ENCODE data around the gene PLPP1.
"Not testable (repeated sequence)": the region's sequence is repeated elsewhere in the genome, so short reads cannot be mapped to it uniquely, and the experiment has no call there.

The PLPP1 gene

DNA sequence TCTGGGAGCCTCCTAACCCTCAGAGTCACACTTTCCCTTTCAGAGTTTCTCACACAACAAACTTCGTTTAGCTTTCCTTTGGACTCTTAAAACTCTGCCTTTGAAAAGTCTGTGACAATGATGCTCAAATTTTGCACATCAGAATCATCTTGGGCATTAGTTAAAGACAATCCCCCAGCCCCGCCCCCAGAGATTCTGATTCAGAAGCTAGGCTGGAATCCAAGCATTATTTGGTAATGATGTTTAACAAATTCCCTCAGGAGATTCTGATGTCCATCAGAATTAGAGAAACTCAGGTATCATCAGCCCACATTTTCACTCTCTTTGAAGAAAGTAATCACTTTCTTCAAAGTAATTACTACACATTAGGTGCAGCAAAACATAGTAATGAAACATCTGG, 9.6 kb upstream of the PLPP1 start:
- no peak for DNase-seq

DNA sequence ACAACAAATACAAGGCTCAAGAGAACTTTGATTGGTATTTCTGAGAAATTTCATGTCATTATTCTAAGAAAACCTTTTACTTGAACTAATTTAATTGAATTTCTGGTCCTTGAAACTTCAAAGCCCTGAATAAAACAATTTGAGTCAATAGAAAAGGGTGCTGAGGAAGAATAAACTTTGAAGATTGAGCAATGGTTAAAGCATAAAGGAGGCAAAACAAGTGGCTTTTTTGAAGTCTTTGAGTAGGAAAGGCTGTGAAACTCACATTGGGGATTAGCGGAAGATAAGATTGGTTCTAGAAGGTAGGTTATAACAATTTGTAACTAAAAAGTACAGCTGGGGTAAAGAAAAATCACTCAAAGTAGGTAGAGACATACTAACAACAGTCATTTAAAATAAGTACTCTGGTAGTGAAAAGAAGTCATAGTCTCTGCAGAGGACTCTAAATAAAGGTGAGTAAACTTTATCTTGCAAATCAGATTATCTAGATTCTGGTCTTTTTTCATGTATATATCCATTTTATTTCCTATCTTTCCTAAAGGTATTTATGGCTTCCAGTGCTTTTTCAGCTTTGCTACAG, 6.4 kb upstream of the PLPP1 start:
- DNase-seq, result no peak

DNA sequence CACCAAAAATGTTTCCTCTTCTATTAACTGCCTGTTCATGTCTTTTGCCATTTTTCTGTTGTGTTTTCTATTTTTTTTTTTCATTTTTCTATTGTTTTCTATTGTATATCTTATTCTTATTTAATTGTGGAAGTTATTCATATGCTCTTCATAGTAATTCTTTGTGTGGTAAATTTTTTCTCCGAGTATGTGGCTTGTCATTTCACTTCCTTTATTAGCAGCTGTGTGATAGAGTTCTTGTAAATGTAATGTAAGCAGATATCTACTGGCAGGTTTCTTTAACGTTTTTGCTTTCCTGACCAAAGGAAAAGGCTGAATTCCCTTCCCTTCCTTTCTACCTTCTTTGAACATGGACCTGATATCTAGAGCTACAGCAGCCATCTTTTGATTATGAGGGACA, 5.8 kb upstream of the PLPP1 start:
- no peak for DNase-seq

GRCh38 chr5:55540024-55540423, 5.3 kb upstream of the PLPP1 start:
- no peak for DNase-seq

DNA sequence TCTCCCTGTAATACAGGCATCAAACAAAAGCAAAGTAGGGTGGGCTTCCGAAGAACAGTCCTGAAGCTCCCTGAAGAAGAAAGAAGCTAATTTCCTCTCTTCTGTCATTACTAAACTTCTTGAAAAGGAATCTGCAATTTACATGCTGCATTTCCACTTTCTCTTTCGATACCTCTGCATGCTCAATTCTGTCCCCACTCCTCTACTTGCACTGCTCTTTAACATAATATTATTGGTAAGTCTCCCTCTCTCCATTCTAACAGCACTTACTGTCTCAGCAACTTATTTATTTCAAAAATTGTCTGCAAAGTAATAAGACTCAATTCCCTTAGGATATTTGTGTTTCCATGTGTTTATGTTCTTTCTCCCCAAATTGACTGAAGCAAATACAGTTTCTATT, 3.9 kb upstream of the PLPP1 start:
- DNase-seq, result no peak

DNA sequence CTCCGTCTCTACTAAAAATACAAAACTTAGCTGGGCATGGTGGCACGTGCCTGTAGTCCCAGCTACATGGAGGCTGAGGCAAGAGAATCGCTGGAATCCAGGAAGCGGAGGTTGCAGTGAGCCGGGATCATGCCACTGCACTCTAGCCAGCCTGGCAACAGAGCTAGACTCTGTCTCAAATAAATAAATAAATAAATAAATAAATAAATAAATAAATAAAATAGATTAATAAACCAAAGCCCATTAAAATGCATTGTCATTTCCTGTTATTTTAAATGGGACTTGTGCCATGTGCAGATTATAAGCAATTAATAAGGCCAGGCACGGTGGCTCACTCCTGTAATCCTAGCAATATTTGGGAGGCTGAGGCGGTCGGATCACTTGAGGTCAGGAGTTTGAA, 2.6 kb upstream of the PLPP1 start:
- not testable (repeated sequence) for DNase-seq

DNA sequence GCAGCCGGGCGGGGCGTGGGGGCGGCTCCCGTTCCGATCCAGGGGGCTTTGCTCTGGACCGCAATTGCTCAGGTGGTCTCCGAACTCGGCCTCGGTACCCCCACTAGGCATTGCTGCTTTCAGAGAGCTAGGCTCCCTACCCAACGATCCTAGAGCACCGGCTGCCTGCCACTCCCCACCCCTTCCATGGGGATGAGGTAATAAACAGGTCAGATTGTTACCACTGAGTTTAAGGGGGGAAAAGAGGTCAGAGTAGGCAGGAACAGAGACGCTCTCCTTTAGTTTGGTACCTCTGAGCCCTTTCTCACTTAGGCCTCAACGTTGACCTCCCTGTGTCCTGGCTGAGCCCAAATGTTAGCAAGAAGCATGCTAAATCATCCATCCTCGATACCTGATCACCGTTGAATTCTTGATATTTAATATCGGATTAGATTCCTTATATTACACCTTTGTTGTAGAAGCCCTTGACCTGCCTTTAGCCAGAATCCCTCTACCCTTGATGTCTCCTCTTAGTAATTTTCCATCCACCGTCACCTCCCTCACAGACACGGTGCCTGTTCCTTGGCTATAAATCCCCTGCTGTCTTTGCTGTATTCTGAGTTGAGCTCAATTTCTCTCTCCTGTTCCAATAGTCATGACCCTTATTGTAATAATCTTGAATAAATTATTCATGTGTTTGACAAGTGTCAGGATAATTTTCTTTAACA, 588 bp upstream of the PLPP1 start:
- no peak for DNase-seq

GRCh38 chr5:55533521-55534435, 986 bp downstream of the PLPP1 start:
- DNase-seq, result no peak

- DNase-seq, result no peak
These were observed 4.1 kb downstream of the PLPP1 start for GRCh38 chr5:55530669-55531068.

- no peak for DNase-seq
These were observed 9.9 kb downstream of the PLPP1 start for GRCh38 chr5:55524816-55525215.

DNA sequence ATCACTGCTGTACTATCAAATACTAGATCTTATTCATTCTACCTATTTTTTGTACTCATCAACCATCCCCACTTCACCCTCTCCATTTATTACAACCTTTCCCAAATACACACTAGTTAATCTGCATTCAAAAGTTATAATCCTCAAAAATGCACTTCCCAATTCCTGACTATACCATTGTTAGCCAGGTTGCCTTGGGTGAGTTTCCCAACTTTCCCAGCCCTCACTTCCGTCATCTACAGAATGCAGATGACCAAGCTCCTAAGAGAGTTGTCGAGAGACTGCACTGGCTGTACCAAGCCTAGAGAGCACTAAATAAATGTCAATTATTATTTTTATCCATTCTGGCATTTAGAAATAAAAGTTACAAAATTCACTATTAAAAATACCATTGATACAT, 11.5 kb downstream of the PLPP1 start:
- DNase-seq, result no peak

GRCh38 chr5:55521881-55522280, 12.9 kb downstream of the PLPP1 start:
- no peak for DNase-seq

DNA sequence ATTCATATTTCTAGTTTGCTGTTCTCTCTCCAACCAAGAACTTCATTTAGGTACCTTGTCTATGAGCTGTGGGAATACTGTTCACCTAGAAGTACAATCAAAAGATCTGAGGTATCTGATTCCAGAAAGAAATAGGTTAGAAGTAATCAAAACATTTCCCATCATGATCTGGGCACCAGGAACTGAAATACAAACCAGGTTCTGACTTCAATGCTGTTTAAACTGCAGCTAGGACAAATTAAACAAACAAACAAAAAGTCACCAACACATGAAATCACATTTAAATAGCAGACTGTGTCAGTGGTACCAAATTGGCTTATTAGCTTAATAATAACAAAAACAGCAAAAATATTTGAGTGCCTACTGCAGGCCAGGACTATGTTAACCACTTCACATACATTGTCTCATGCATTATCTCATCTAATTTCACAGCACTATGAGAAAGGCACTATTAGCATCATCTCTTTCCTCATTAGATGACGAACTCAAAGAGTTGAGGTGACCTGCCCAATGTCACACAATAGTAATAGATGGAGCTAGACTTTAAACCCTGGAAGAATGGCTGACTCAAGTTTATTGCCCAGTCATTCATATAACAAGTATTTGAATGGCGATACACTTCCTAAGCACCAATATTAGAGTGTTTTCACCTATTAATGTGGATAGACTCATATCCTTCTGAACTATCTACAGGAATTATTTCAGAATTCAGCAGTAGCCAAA, 14.5 kb downstream of the PLPP1 start:
- DNase-seq, result no peak

DNA sequence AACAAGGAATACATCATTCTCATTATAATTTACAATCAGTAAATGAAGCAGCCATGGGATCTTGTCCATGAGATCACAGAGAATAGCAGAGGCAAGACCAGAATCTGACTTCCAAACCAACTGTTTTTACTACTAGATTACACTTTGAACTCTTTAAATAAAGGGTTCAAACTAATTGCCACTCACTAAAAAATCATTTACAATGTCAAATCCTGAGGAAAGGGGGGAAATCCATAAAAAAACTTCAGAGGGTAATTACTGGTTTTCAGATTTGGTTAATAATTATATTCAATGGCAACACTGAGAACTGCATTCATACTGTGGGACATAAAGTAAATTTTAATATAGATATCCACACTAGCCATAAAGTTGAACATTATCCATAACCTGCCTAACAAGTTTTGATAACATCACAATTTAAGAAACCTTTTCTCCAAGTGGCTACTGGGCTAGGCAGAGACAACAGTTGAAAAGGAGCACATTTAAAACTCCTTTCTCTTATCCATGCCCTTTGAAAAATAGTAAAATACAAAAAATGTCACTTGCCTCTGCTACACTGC, 15.9 kb downstream of the PLPP1 start:
- no peak for DNase-seq

- no peak for DNase-seq
These were observed 17.0 kb downstream of the PLPP1 start for GRCh38 chr5:55517804-55518203.

GRCh38 chr5:55511010-55511409, 23.8 kb downstream of the PLPP1 start:
- no peak for DNase-seq

DNA sequence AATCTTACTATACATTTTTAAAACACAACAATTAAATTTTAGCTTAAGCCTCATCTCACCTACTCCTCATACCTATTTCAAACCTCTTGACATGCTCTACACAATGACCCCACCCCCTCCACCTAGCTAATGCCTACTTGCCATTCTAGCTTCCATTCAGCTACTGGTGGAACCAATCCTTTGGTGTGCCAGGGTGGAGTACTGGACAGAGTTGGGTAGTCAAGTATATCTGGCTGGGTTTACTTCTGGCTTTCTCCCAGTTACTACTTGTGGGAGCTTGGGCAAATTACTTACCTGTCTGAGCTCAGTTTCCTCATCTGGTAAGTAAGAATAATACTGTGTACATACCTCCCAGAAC, 24.3 kb downstream of the PLPP1 start:
- no peak for DNase-seq

DNA sequence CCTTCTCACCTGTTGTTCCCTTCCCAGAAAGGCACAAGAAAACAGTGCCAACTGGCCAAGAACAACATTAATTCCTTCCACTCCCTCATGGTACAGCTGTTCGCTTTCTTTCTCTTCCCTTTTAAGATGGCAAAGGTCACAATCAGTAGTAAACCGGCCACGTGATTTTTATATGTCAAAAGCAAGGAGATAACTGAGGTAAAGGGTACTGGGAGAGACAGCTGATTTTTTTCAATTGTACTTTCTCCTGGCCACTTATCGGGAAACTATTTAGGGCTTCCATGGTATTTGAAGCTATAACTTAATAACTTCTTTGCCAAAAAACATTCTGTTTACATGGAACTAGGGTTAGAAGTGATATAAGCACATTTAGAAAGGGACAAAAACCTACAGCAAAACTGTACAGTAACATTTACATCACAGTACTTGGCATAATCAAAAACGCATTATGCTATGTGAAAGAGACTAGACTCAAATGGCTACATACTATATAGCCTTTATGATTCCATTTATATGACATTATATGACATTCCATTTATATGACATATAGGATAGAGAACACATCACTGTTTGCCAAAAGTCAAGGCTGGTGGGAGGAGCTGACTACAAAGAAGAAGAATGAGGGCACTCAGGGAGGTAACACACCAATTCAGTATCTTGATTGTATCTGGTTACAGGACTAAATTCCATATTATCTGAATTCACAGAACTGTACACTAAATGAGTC, 24.8 kb downstream of the PLPP1 start:
- DNase-seq, result no peak

GRCh38 chr5:55509097-55509496, 25.7 kb downstream of the PLPP1 start:
- DNase-seq, result no peak

- no peak for DNase-seq
These were observed 27.2 kb downstream of the PLPP1 start for GRCh38 chr5:55507574-55507973.

DNA sequence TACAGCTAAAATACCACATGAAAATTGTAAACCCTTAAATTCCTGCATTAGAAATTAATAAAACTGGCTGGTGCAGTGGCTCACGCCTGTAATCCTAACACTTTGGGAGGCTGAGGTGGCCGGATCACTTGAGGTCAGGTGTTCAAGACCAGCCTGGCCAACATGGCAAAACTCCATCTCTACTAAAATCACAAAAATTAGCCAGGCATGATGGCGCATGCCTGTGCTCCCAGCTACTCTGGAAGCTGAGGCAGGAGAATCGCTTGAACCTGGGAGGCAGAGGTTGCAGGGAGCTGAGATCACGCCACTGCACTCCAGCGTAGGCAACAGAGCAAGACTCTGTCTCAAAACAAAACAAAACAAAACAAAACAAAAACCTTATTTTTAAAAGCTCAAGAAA, 29.1 kb downstream of the PLPP1 start:
- not testable (repeated sequence) for DNase-seq

- DNase-seq, result not testable (repeated sequence)
These were observed 30.8 kb downstream of the PLPP1 start for GRCh38 chr5:55503917-55504316.

Data from central memory CD4-positive, alpha-beta T cell (primary cell).